HepG2 (cell line): ENCODE measurements around the gene TBCEL. TPM values are rescaled to one million over a fixed set of nuclear protein-coding genes. Genes with fewer than 3 reads are reported as not detected.

Experiments
- ATAC-seq: fragments of 200-7000 bp; cut with Tn5 transposase; 3 replicates; pipeline ENCODE4 v1.9.1; 2020; ENCODE audit warnings: mild to moderate bottlenecking, moderate library complexity
- BruUV-seq: library from RNA; stranded (reverse); fragments of 400-500 nt; replicated peaks from 2 replicates; lab custom pipeline; 2021; lab: Mats Ljungman, UMichigan
- CTCF ChIA-PET: fragments of 300-600 bp; formaldehyde crosslinking; extraction: SDS; loops from one replicate; lab custom pipeline; 2021; ENCODE audit warnings: low total read pairs, inconsistent platforms, low intra/inter-chr PET ratio; lab: Yijun Ruan, JAX
- POLR2A ChIA-PET: fragments of 350-600 bp; sonication (Branson Sonifier 250); formaldehyde crosslinking; loops from one replicate; lab custom pipeline; 2020; ENCODE audit warnings: antibody characterized with exemption, inconsistent platforms; lab: Yijun Ruan, JAX
- DNase-seq: peaks from one replicate; pipeline ENCODE4 v3.0.0-alpha.2; 2015; ENCODE audit warnings: low spot score
- FAIRE-seq: peaks from 3 replicates; lab custom pipeline; 2011; peaks lifted over from hg19 to GRCh38; lab: Jason Lieb, UNC
- H2AFZ ChIP-seq: one replicate; pipeline ENCODE4 v1.6.1; 2011; ENCODE audit warnings: low read length, inconsistent platforms
- H3K27ac ChIP-seq: fragments of 300-600 bp; 3 replicates; pipeline ENCODE4 v1.8.0; 2011; ENCODE audit warnings: mixed run types, mild to moderate bottlenecking, mixed read lengths, low read length, inconsistent platforms; ENCODE audit not compliant: insufficient read depth; ENCODE audit errors: extremely low read length
- H3K27me3 ChIP-seq, 2 experiments: fragments of 200-600 bp in 1 of 2; 2 replicates in 1 of 2; 3 replicates in 1 of 2; pipeline versions ENCODE4 v1.6.0 to v1.8.0; 2011; ENCODE audit warnings: low read length in 2 of 2, mild to moderate bottlenecking in 2 of 2, moderate library complexity in 2 of 2, inconsistent platforms in 1 of 2; ENCODE audit not compliant: insufficient read depth in 2 of 2, control insufficient read depth in 1 of 2
- H3K36me3 ChIP-seq, 2 experiments: fragments of 200-600 bp in 1 of 2; replicated peaks in 1 of 2; 2 replicates in 1 of 2; 3 replicates in 1 of 2; pipeline versions ENCODE4 v1.5.1 to v1.8.0; 2011; ENCODE audit warnings: low read length in 2 of 2, inconsistent platforms in 1 of 2; ENCODE audit not compliant: insufficient read depth in 2 of 2, control insufficient read depth in 1 of 2
- H3K4me1 ChIP-seq: 2 replicates; pipeline ENCODE4 v1.5.1; 2012; ENCODE audit warnings: low read length, inconsistent platforms; ENCODE audit not compliant: insufficient read depth
- H3K4me2 ChIP-seq: 2 replicates; pipeline ENCODE4 v1.6.0; 2011; ENCODE audit warnings: low read depth, low read length, inconsistent platforms
- H3K4me3 ChIP-seq, 3 experiments: fragments of 200-600 bp in 1 of 3; sonication (generic), shearing (Covaris generic) in 1 of 3; replicated peaks in 1 of 3; 2 replicates each; pipeline ENCODE4 v1.5.1; 2011 to 2016; ENCODE audit warnings: low read length in 3 of 3, inconsistent platforms in 2 of 3, low read depth in 2 of 3, mild to moderate bottlenecking in 2 of 3, control low read depth in 1 of 3, mixed read lengths in 1 of 3; ENCODE audit not compliant: insufficient read depth in 1 of 3
- H3K79me2 ChIP-seq: one replicate; pipeline ENCODE4 v1.6.1; 2011; ENCODE audit warnings: low read length, inconsistent platforms; ENCODE audit not compliant: insufficient read depth
- H3K9ac ChIP-seq: 2 replicates; pipeline ENCODE4 v1.6.0; 2011; ENCODE audit warnings: mild to moderate bottlenecking, low read depth, low read length, inconsistent platforms; ENCODE audit not compliant: insufficient read depth
- H3K9me3 ChIP-seq: 2 replicates; pipeline ENCODE4 v1.5.1; 2012; ENCODE audit warnings: mild to moderate bottlenecking, low read length
- H4K20me1 ChIP-seq: 2 replicates; pipeline ENCODE4 v1.6.0; 2011; ENCODE audit warnings: inconsistent platforms, mild to moderate bottlenecking, low read length, moderate library complexity; ENCODE audit not compliant: insufficient read depth
- GLMP ChIP-seq: sonication (generic); formaldehyde crosslinking; IDR thresholded peaks from 2 replicates; pipeline ENCODE4 v1.9.0; 2021; ENCODE audit warnings: missing genetic modification reagents, mild to moderate bottlenecking, borderline replicate concordance
- MAZ ChIP-seq, 2 experiments: sonication (generic) in 1 of 2; formaldehyde crosslinking in 1 of 2; IDR thresholded peaks; 2 replicates each; pipeline versions ENCODE4 v1.5.0 to v1.6.1; 2012 to 2020; ENCODE audit warnings: low read depth in 2 of 2, mild to moderate bottlenecking in 2 of 2, borderline replicate concordance in 1 of 2, improper control_type of control experiment in 1 of 2, low read length in 1 of 2, missing genetic modification reagents in 1 of 2, moderate library complexity in 1 of 2
- MTF1 ChIP-seq: sonication (generic); formaldehyde crosslinking; IDR thresholded peaks from 2 replicates; pipeline ENCODE4 v1.5.0; 2020; ENCODE audit warnings: missing genetic modification reagents
- POLR2AphosphoS2 ChIP-seq: IDR thresholded peaks from 2 replicates; pipeline ENCODE4 v1.6.1; 2011; ENCODE audit warnings: low read depth, low read length, improper control_type of control experiment
- SALL1 ChIP-seq: sonication (generic); formaldehyde crosslinking; IDR thresholded peaks from 2 replicates; pipeline ENCODE4 v1.8.0; 2022; ENCODE audit warnings: mild to moderate bottlenecking, missing genetic modification reagents
- SETDB1 ChIP-seq: sonication (generic); formaldehyde crosslinking; IDR thresholded peaks from 2 replicates; pipeline ENCODE4 v1.5.1; 2020; ENCODE audit warnings: missing genetic modification reagents, mild to moderate bottlenecking, borderline replicate concordance
- STAT6 ChIP-seq: sonication (generic); formaldehyde crosslinking; IDR thresholded peaks from 2 replicates; pipeline ENCODE4 v1.4.0; 2020; ENCODE audit warnings: missing genetic modification reagents, mild to moderate bottlenecking, borderline replicate concordance
- TAF1 ChIP-seq: sonication (generic); formaldehyde crosslinking; IDR thresholded peaks from 2 replicates; pipeline ENCODE4 v1.4.0; 2020; ENCODE audit warnings: missing genetic modification reagents
- TEAD2 ChIP-seq: sonication (generic); formaldehyde crosslinking; IDR thresholded peaks from 2 replicates; pipeline ENCODE4 v1.9.0; 2021; ENCODE audit warnings: missing genetic modification reagents
- ZNF431 ChIP-seq: sonication (generic); formaldehyde crosslinking; IDR thresholded peaks from 2 replicates; pipeline ENCODE4 v1.9.0; 2022; ENCODE audit warnings: missing genetic modification reagents, low read depth, mild to moderate bottlenecking, borderline replicate concordance
- WGBS: methylation state at CpG from one replicate; pipeline ENCODE4 v1.1.6; 2017; ENCODE audit warnings: low lambda C conversion rate; 5-methylcytosine and 5-hydroxymethylcytosine counted together
- in situ Hi-C: cut with HindIII; loops from 2 replicates; pipeline ENCODE4 v1.10.0; 2017; ENCODE audit warnings: low pct_unique_long_range_greater_than_20kb; ENCODE audit not compliant: extremely low pct_ligation_motif_present
- intact Hi-C: fragments of 100-400 bp; cut with micrococcal nuclease; formaldehyde crosslinking; loops from one replicate; pipeline ENCODE4 v1.10.0; 2022; ENCODE audit not compliant: unreplicated experiment
- polyA plus RNA-seq, 8 experiments: library from polyadenylated mRNA; depleted of rRNA in 3 of 8; stranded (reverse) in 7 of 8; unstranded in 1 of 8; fragments of >200 nt; fragmentation: Illumina TruSeq in 4 of 8; extraction: Trizol in 4 of 8; gene quantifications; 2 replicates each; pipeline versions ENCODE4 v1.2.1 to v1.2.3, GENCODE V29; 2011 to 2016; ENCODE audit warnings: low read depth in 4 of 8, missing spikeins in 1 of 8, mixed read lengths in 1 of 8; ENCODE audit not compliant: insufficient read depth in 1 of 8
- total RNA-seq, 5 experiments: library from RNA; depleted of rRNA; stranded (reverse); fragments of >200 nt; fragmentation: Illumina TruSeq; extraction: Trizol; gene quantifications; 2 replicates each; pipeline ENCODE4 v1.2.3, GENCODE V29; 2016; ENCODE audit warnings: low read depth in 1 of 5

TBCEL gene
- total and polyA plus RNA-seq, 2 of the 13 experiments (the other 11 are each of a cell fraction or from before 2014, with no cell fraction given), result 6.1 to 12.5 TPM

- FAIRE-seq, result no peak
- Histone ChIP-seq H2AFZ (no peak overlapping the region), H3K27me3 (0 out of 5 replicates have a peak, but pooled peaks cover 0 to 3% of the 10 kb centered on the region in 2 experiments), H3K36me3 (no peaks in the 10 kb centered on the region), H3K4me1 (no peaks in the 10 kb centered on the region), H3K4me2 (no peak overlapping the region), H3K79me2 (no peaks in the 10 kb centered on the region), H3K27ac (no peak overlapping the region), H3K9me3 (no peaks in the 10 kb centered on the region), H4K20me1 (no peaks in the 10 kb centered on the region), H3K4me3 (no peak overlapping the region), H3K9ac (no peak overlapping the region)
- 7% methylated on average over 1 of the region's 1 CpG for WGBS
- no peak for DNase-seq
- ChIA-PET CTCF (no interaction called here), POLR2A (no interaction called here)
- no TSS peak for BruUV-seq
- in situ Hi-C loops, result no loop called here
- no peak for TF ChIP-seq MTF1
- TF ChIP-seq POLR2AphosphoS2, result no peak
- TF ChIP-seq SALL1, result no peak
- no peak for TF ChIP-seq TAF1 (CRISPR knock-in tag)
- TF ChIP-seq MAZ (IDR thresholded peaks at IDR 0.05; ENCODE audit: borderline replicate concordance, low read depth, low read length), result no peak
- TF ChIP-seq MAZ (CRISPR knock-in tag; IDR thresholded peaks at IDR 0.05; ENCODE audit: low read depth), result no peak
- no peak for TF ChIP-seq TEAD2 (CRISPR knock-in tag)
- no peak for TF ChIP-seq GLMP
- TF ChIP-seq SETDB1 (CRISPR knock-in tag), result no peak
- no peak for TF ChIP-seq ZNF431
- TF ChIP-seq STAT6 (CRISPR knock-in tag), result no peak
- ATAC-seq, result no peak
- intact Hi-C loops, result no loop called here
Observed at GRCh38 chr11:121012091-121012490, 11.8 kb upstream of the TBCEL start.
